ENCODE results near the gene RBM39.

RBM39 gene

GRCh38 chr20:35721219-35721618 lies 20.8 kb downstream of the RBM39 start:
- TF ChIP-seq FOXP2 (optimal IDR thresholded peaks at IDR 0.05; ENCODE audit: borderline replicate concordance, extremely low read depth, extremely low read length, insufficient read depth) (no peak), REST (IDR thresholded peaks at IDR 0.05; ENCODE audit: insufficient read depth in 1 of 2, low read depth in 2 of 2, low read length in 2 of 2) (no peak), TAF1 (IDR thresholded peaks at IDR 0.05; ENCODE audit: borderline replicate concordance, insufficient read depth, low read length) (no peak)

GRCh38 chr20:35720165-35721123 lies 21.6 kb downstream of the RBM39 start:
- TF ChIP-seq SIN3A (IDR thresholded peaks at IDR 0.05; ENCODE audit: borderline replicate concordance, insufficient read depth, low read length) (no peak), FOXP2 (optimal IDR thresholded peaks at IDR 0.05; ENCODE audit: borderline replicate concordance, extremely low read depth, extremely low read length, insufficient read depth) (no peak), REST (IDR thresholded peaks at IDR 0.05; ENCODE audit: insufficient read depth in 1 of 2, low read depth in 2 of 2, low read length in 2 of 2) (no peak), POLR2AphosphoS5 (IDR thresholded peaks at IDR 0.05; ENCODE audit: low read depth, low read length) (no peak; the same call in 1 of the 2 replicates), TAF1 (IDR thresholded peaks at IDR 0.05; ENCODE audit: borderline replicate concordance, insufficient read depth, low read length) (no peak)

- TF ChIP-seq SIN3A (IDR thresholded peaks at IDR 0.05; ENCODE audit: borderline replicate concordance, insufficient read depth, low read length) (no peak), TAF1 (IDR thresholded peaks at IDR 0.05; ENCODE audit: borderline replicate concordance, insufficient read depth, low read length) (no peak), REST (IDR thresholded peaks at IDR 0.05; ENCODE audit: insufficient read depth in 1 of 2, low read depth in 2 of 2, low read length in 2 of 2) (no peak), FOXP2 (optimal IDR thresholded peaks at IDR 0.05; ENCODE audit: borderline replicate concordance, extremely low read depth, extremely low read length, insufficient read depth) (no peak), POLR2AphosphoS5 (IDR thresholded peaks at IDR 0.05; ENCODE audit: low read depth, low read length) (no peak)
Observed at GRCh38 chr20:35719717-35720116, 22.3 kb downstream of the RBM39 start.

- TF ChIP-seq TAF1 (IDR thresholded peaks at IDR 0.05; ENCODE audit: borderline replicate concordance, insufficient read depth, low read length) (no peak), SIN3A (IDR thresholded peaks at IDR 0.05; ENCODE audit: borderline replicate concordance, insufficient read depth, low read length) (no peak), POLR2AphosphoS5 (IDR thresholded peaks at IDR 0.05; ENCODE audit: low read depth, low read length) (no peak), REST (IDR thresholded peaks at IDR 0.05; ENCODE audit: insufficient read depth in 1 of 2, low read depth in 2 of 2, low read length in 2 of 2) (no peak), FOXP2 (optimal IDR thresholded peaks at IDR 0.05; ENCODE audit: borderline replicate concordance, extremely low read depth, extremely low read length, insufficient read depth) (no peak)
Observed at GRCh38 chr20:35718972-35719635, 23.0 kb downstream of the RBM39 start.

All from PFSK-1 (cell line).